GM19467 (cell line): ENCODE data around the gene ILF3.

Experiments
- ATAC-seq: cut with Tn5 transposase; IDR thresholded peaks from one replicate; pipeline ENCODE4 v1.9.1; 2021; ENCODE audit warnings: mild to moderate bottlenecking, moderate library complexity; ENCODE audit not compliant: unreplicated experiment

ILF3 gene

DNA sequence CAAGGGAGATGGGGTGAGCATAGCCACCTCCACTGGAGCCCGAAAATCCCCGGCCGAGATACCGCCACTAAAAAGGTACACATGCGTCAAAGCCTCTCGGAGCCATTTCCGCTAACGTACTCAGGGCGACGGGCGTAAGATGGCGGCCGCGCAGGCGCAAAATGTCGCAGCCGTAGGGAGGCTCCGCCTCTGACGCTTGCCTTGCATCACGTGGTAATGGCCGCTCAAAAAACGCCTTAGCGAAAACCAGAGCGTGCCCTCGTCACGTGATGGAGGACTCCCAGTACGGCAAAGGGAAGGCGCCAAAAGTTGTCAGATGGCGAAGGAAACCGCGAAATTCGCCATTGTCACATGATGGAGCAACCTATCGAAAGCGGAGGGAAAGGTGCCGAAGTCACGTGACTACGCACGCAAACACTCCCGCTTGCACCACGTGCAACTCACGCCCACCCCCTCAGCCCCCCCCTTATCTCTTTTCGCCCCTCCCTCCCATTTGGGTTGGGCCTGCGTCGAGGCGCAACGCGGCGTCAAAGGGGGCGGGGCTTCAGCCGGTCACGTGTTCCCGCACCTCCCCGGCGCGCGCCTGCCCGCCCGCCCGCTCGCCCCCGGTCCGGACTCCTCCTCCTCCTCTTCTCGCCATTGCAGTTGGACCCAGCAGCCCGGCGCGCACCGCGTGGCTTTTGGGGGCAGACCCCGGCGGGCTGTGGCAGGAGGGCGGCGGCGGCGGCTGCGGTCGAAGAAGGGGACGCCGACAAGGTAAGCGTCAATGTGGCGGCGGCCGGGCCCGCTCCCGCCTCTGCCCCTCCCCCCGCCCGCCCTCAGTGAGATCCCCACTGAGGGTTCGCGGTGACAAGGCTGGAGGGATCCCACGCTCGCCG lies at the start of gene ILF3:
ILF3 (plus strand) TSS at position 615 of the 878 bp plus-strand sequence. CDS start 16,260 bp downstream, outside the sequence.
- peak; percentile 74 for ATAC-seq

- ATAC-seq = peak; percentile 7
Observed at GRCh38 chr19:10604460-10604980, 49.6 kb upstream of the ILF3 start.

DNA sequence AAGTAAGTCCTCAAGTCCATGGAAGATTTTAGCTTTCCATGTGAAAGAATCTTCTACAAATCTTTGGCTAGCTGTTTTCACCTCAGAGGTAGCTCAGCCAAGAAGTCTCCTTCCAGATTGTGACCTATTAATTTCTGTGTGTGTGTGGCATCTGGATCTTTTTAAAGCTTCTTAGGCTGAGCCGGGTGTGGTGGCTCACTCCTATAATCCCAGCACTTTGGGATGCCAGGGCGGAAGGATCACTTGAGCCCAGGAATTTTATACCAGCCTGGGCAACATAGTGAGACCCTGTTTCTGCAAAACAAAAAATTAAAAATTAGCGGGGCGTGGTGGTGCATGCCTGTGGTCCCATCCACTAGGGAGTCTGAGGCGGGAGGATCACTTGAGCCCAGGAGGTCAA lies 42.2 kb upstream of the ILF3 start:
- no peak for ATAC-seq

GRCh38 chr19:10612499-10613119 lies 41.5 kb upstream of the ILF3 start:
- ATAC-seq = no peak

GRCh38 chr19:10615429-10616023 lies 38.6 kb upstream of the ILF3 start:
- no peak for ATAC-seq

DNA sequence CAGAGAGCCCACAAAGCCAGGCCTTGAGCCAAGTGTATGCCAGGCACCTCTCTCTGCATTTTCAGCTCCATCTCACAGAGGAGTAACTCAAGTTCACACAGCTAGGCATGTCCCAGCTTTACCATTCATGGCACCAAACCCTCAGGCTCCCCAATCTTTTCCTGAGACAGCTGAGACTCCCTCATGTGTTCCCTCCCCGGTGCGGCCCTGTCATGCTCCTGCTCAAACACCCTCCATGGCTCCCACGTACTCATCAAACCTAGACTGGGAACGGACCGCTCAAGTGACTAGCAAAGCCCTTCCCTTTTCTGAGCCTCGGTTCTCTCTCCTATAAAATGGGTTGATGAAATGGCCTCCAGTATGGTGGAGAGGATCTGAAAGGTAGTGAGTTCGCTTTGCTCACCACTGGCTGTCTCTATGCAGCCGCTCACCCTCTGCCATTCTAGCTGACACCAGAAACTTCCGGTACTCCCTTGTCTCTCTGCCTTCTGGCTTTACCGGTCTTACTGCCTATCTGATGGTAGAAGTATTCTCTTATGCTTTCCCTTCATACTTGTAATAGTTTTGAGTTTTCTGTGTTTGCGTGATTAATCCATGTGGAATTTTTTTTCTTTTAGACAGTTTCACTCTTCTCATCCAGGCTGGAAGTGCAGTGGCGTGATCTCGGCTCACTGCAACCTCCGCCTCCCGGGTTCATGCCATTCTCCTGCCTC lies 36.6 kb upstream of the ILF3 start:
- no peak for ATAC-seq

DNA sequence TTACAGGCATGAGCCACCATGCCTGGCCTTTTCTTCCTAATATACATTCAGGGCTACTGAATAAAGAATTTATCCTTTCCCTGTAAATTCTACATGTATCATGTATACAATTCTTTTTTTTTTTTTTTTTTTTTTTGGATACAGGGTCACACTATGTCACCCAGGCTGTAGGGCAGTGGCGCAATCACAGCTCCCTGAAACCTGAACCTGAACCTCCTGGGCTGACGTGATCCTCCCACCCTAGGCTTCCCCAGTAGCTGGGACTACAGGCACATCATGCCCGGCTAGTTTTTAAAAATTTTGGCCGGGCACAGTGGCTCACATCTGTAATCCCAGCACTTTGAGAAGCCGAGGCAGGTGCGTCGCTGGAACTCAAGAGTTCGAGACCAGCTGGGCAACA lies 35.3 kb upstream of the ILF3 start:
- no peak for ATAC-seq

GRCh38 chr19:10620786-10621185 lies 33.4 kb upstream of the ILF3 start:
- no peak for ATAC-seq

GRCh38 chr19:10621966-10622365 lies 32.2 kb upstream of the ILF3 start:
- no peak for ATAC-seq

GRCh38 chr19:10624585-10624984 lies 29.6 kb upstream of the ILF3 start:
- ATAC-seq = no peak

DNA sequence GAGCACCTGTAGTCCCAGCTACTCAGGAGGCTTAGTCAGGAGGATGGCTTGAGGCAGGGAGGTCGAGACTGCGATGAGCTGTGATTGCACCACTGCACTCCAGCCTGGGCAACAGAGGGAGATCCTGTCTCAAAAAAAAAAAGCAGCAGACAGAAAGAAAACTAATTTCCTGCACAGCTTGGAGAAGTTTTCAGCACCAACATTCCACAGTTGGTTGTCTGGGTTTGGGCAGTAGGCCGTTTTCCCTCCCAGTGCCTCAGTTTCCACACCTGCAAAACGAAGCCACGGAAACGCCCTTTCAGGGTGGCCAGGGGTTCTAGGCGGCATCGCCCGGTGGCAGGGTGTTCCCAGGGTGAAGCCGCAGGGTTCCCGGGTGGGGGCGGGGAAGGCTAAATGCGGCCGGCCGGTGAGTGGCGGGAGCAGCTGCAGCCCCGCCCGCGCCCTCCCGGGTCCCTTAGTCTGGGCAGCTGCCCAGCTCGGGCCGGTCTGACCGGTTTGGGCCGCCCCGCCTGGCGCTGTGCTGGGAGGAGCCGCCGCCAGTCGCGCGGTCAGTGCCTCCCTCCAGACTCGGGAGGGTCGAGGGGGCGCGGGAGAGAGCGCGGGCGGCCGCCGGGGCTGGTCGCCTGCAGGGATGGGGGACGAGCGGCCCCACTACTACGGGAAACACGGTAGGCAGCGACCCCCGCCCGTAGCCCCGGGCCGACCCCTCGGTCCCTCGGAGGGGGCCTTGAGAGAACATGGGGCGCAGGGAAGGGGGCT lies 29.0 kb upstream of the ILF3 start, which contains the start of gene SLC44A2:
SLC44A2 (plus strand) TSS at position 551 of the 759 bp plus-strand sequence; CDS start at position 632, 81 bp downstream.
- no peak for ATAC-seq

- no peak for ATAC-seq
Observed at GRCh38 chr19:10625762-10626138, 28.4 kb upstream of the ILF3 start.

DNA sequence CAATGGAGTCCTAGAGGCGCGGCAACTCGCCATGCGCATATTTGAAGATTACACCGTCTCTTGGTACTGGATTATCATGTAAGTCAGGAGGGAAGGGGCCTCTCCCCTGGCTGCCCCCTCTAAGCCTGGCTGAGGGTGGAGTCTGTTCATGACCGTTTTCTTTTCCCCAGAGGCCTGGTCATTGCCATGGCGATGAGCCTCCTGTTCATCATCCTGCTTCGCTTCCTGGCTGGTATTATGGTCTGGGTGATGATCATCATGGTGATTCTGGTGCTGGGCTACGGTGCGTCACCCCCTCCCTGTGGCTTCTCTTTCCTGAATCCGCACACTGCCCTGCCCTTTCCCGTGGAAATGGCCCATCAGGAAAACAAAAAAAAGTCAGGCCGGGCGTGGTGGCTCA lies 22.3 kb upstream of the ILF3 start:
- ATAC-seq = no peak

DNA sequence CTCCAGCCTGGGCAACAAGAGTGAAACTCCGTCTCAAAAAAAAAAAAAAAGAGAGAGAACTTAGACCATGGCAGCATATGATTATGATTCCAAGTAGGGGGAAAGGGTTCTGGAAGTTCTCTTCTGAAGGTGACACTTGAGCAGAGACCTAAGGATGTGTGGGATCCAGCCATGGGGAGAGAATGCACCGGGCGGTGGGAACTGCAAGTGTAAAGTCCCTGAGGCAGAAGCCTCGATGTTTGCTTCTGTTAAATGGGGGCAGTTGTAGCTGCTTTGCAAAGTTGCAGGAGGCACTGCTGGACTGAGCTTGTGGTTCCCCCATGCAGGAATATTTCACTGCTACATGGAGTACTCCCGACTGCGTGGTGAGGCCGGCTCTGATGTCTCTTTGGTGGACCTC lies 19.7 kb upstream of the ILF3 start:
- ATAC-seq = no peak

DNA sequence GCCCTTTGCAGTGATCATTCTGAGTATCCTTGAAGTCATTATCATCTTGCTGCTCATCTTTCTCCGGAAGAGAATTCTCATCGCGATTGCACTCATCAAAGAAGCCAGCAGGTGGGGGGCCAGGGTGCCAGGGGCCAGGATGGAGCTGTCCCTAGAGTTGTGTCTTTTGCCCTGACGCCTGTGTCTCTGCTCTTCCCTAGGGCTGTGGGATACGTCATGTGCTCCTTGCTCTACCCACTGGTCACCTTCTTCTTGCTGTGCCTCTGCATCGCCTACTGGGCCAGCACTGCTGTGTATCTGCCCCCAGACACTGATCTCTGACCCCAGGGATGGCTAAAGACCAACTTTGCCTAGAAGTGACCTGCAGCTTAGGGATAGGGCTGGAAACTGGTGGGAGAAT lies 19.2 kb upstream of the ILF3 start:
- ATAC-seq = no peak

GRCh38 chr19:10636304-10636972 lies 17.7 kb upstream of the ILF3 start:
- ATAC-seq = no peak

DNA sequence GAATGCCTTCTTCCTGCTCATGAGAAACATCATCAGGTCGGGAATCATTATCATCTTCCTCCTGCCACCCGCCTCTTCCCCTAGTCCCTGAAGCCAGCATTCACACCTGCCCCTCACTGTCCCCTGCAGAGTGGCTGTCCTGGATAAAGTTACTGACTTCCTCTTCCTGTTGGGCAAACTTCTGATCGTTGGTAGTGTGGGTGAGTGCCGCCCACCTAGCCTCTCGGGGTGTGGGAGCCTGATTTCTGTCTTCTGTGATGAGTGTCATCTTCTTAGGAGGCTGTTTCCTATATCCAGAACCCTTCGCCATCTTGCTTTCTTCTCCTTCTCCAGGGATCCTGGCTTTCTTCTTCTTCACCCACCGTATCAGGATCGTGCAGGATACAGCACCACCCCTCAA lies 16.3 kb upstream of the ILF3 start:
- no peak for ATAC-seq

- ATAC-seq = no peak
Observed at GRCh38 chr19:10639836-10640235, 14.3 kb upstream of the ILF3 start.

GRCh38 chr19:10640361-10640760 lies 13.8 kb upstream of the ILF3 start:
- no peak for ATAC-seq

GRCh38 chr19:10641248-10641647 lies 12.9 kb upstream of the ILF3 start:
- ATAC-seq = no peak
